Activated CD4-positive, alpha-beta T cell treated with anti-CD3 and anti-CD28 coated beads, Interleukin-2, amount 10 ng/mL, durations not matched to agents 24 days and 14 days (primary cell): Measurements from ENCODE around the gene NT5DC1. TPM values are rescaled to one million over a fixed set of nuclear protein-coding genes. Genes with fewer than 3 reads are reported as not detected.
A peak's percentile ranks its signal among the peaks of the same experiment; 100 is the strongest.

Experiments
- DNase-seq: peaks from one replicate; pipeline ENCODE4 v3.0.0; 2022
- H3K27ac Mint-ChIP-seq: one replicate; pipeline ENCODE4 v1.8.0; 2022; ENCODE audit warnings: mild to moderate bottlenecking, mixed read lengths
- H3K27me3 Mint-ChIP-seq: one replicate; pipeline ENCODE4 v1.8.0; 2022; ENCODE audit warnings: mixed read lengths
- H3K36me3 Mint-ChIP-seq: one replicate; pipeline ENCODE4 v1.8.0; 2022; ENCODE audit warnings: low read depth, mild to moderate bottlenecking, mixed read lengths
- H3K4me1 Mint-ChIP-seq: one replicate; pipeline ENCODE4 v1.8.0; 2021; ENCODE audit warnings: mixed read lengths
- H3K4me3 Mint-ChIP-seq: one replicate; pipeline ENCODE4 v1.8.0; 2022; ENCODE audit warnings: mild to moderate bottlenecking, moderate library complexity, mixed read lengths
- H3K9me3 Mint-ChIP-seq: one replicate; pipeline ENCODE4 v1.8.0; 2021; ENCODE audit warnings: mixed read lengths
- intact Hi-C: fragments of 100-400 bp; cut with micrococcal nuclease; formaldehyde crosslinking; loops from one replicate; pipeline ENCODE4 v1.15.1; 2023
- total RNA-seq: library from RNA; stranded (reverse); gene quantifications from 2 replicates; pipeline ENCODE4 v1.2.3, GENCODE V29; 2022

NT5DC1 gene
- total RNA-seq, 1 donor from 2014 or later, result 38.9 TPM

DNA sequence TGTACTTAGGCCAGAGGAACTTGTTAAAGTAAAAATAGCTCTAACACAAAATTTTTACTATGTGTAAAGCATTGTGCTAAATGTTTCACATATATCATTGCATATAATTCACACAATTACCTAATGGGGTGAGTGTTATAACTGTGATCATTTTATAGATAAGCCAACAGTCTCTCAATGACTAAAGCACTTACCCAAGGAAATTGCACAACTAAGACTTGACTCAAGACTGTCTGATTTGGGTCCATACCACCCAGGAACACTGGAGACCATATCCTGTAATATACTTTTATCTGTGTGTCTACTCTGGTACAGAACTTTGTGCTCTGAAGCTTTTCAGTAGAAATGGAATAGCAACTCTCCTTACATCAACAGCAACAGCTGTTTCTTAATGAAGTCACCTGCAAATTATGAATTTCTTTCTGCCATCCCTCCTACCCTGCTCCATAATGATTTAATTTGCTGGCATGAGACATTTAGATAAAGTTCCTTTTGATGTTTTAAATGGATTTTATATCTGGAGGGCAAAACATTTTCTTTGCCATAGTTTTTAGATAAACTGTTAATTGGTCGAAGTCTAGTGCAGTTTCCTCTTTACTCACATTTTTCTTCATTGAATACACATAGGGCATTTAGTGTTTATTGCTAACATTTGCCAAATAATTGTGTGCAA is 105.7 kb downstream of the NT5DC1 start:
- intact Hi-C loops, result no loop called here
- H3K36me3 Mint-ChIP-seq, result no peaks in the 10 kb centered on the region
- H3K4me3 Mint-ChIP-seq, result no peak overlapping the region
- no peak overlapping the region for H3K27ac Mint-ChIP-seq
- H3K4me1 Mint-ChIP-seq, result no peaks in the 10 kb centered on the region
- no peak for DNase-seq
- no peaks in the 10 kb centered on the region for H3K27me3 Mint-ChIP-seq
- H3K9me3 Mint-ChIP-seq, result no peaks in the 10 kb centered on the region

DNA sequence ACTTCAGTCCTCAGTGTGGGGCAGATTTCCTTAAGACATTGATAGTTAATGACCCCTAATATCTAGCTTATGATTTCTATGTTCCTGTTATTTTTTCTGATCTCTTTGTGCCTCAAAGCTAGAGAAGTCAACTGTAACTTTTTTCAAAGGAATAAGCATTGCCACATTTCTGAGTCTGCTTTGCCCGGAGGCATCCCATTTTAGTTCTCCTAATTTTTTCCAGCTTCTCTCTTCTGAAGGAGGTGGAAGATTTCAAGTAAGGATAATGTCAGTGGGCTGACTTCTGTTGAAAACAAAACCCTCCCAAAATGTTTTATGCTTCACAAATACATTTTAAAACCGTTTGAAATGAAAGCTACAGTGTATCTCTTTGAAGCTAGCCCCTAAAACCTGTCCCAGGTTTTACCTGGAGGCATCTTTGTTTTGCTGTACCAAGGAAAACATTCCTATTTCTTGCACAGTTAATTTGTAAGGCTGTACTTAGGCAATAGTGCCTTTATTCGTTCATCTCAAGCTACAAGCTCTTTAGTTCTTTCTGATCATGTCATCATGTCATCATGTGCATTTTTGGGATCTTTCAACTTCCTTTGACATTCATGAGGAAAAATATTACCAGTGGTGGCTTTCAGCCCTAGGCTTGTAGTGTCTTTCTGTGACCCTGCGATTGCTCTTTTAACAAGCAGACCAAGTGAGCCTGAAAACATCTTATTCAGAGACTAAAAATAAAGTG is 107.6 kb downstream of the NT5DC1 start:
- no peaks in the 10 kb centered on the region for H3K27me3 Mint-ChIP-seq
- H3K4me3 Mint-ChIP-seq, result no peak overlapping the region
- no peak for DNase-seq
- no peak overlapping the region for H3K27ac Mint-ChIP-seq
- no peaks in the 10 kb centered on the region for H3K9me3 Mint-ChIP-seq
- no peaks in the 10 kb centered on the region for H3K4me1 Mint-ChIP-seq
- intact Hi-C loops, result no loop called here
- no peaks in the 10 kb centered on the region for H3K36me3 Mint-ChIP-seq

DNA sequence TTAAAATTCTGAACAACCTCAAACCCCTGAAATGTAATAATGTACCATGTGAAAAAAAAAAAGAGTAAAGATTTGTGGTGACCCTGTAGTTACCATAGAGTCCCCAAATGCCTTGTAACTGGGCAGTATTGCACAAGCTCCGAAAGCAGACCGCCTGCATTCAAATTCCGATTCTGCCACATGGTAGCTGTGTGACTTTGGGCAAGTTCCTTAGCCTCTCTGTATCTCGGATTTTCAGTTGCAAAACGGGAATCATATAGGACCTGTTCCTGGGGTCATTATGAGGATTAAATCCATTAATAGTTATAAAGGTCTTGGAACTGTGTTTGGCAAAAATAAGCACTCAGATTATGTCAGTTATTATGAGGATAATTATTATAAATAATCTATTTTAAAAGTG is 109.7 kb downstream of the NT5DC1 start:
- Mint-ChIP-seq H3K4me1 (no peaks in the 10 kb centered on the region), H3K27me3 (no peaks in the 10 kb centered on the region), H3K9me3 (no peaks in the 10 kb centered on the region), H3K36me3 (no peaks in the 10 kb centered on the region), H3K4me3 (no peak overlapping the region), H3K27ac (no peak overlapping the region)
- no peak for DNase-seq
- intact Hi-C loops, result no loop called here

DNA sequence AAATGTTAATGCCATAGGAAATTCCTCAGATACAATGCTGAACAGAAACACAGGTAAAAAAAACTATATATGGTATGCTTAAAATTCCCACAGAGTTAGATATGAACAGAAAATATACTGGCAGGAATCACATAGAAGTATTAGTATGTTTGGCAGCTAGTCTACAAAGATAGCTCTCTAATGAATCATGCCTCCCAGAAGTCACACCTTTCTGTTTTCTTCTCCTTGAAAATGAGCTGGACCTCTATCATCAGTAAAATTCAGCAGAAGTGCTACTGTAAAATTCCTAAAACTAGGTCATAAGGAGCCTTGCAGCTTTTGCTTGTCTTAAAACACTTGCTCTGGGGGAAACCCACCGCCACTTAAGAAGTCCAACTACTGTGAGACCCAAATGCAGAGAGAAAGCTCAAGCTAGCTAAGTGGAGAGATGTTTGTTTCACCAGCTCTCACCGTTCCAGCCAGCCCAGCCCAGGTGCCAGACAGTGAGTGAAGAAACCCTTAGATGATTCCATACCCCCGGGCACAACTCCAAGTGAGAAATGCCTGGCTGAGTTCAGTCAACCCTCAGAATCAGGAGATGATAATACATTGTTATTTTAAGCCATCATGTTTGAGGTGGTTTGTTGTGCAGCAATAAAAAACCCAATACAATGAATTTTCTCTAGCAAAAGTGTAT is 110.2 kb downstream of the NT5DC1 start:
- H3K4me3 Mint-ChIP-seq, result no peak overlapping the region
- H3K27ac Mint-ChIP-seq, result no peak overlapping the region
- no peaks in the 10 kb centered on the region for H3K4me1 Mint-ChIP-seq
- no peaks in the 10 kb centered on the region for H3K36me3 Mint-ChIP-seq
- no peaks in the 10 kb centered on the region for H3K9me3 Mint-ChIP-seq
- H3K27me3 Mint-ChIP-seq, result no peaks in the 10 kb centered on the region
- intact Hi-C loops, result no loop called here
- DNase-seq, result no peak

DNA sequence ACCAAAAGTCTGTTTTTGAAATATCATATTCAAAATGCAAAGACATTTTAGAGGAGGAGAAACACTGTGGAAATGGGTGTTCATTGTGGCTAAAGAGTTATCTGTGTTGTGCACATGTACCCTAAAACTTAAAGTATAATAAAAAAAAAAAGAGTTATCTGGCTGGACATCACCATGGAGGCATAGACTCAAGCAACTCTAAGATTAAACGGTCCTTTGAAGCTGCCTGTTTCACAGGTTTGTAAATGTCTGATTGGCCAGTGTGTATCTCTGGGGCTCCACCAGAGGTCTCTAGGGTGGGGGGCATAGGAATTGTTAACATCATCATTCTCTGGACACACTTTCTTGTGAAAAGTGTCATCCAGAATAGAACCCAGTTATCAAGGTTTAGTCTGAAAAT is 114.0 kb downstream of the NT5DC1 start:
- Mint-ChIP-seq H3K4me1 (no peaks in the 10 kb centered on the region), H3K36me3 (no peaks in the 10 kb centered on the region), H3K4me3 (no peak overlapping the region), H3K27me3 (no peaks in the 10 kb centered on the region), H3K9me3 (no peaks in the 10 kb centered on the region), H3K27ac (no peak overlapping the region)
- intact Hi-C loops, result loop anchor here (5.0 kb wide), 2 partner anchors 63 to 318 kb away; partner anchors contain the start of gene TSPYL1
- no peak for DNase-seq

DNA sequence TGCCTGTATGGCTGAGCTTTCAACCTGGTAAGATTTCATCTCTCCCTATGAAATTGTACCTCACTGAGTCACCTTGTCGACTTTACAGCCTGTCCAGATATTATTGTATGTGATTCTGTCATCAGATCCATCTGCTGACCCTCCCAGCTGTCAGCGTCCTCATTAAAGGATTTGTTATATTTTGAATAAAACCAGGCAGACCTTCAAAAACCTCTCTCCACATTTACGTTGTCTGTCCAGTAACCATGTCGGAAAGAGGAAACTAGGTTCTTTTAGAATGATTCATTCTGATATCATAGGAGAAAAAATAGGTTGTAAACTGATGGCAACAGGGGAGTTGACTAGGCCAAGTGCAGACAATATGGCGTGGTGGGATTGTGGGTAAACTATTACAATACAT is 114.8 kb downstream of the NT5DC1 start:
- no peaks in the 10 kb centered on the region for H3K9me3 Mint-ChIP-seq
- H3K27me3 Mint-ChIP-seq, result no peaks in the 10 kb centered on the region
- no peak overlapping the region for H3K4me3 Mint-ChIP-seq
- DNase-seq, result no peak
- H3K36me3 Mint-ChIP-seq, result no peaks in the 10 kb centered on the region
- H3K4me1 Mint-ChIP-seq, result no peaks in the 10 kb centered on the region
- intact Hi-C loops, result loop anchor here (5.0 kb wide), 2 partner anchors 62 to 317 kb away; partner anchors contain the start of gene TSPYL1
- H3K27ac Mint-ChIP-seq, result no peak overlapping the region

DNA sequence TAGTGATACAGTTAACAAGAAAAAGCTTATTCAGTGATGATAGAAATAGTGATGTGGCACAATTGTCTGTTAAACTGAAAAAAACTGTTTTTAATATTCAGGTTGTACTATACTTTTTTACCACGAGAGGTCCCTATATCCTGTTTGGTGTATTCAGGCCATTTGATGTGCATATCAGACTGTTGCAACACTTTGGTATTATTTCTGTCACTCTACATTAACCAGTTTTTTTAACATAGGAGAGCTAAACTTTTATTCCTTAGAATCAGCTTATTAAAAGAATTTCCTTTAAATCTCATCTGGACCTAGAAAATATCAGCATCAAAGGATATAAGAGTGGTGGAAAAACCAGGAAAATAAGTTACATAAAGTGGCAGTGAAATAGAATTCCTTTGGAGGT is 116.4 kb downstream of the NT5DC1 start:
- no peak overlapping the region for H3K4me3 Mint-ChIP-seq
- intact Hi-C loops, result loop anchor here (5.0 kb wide), 2 partner anchors 60 to 315 kb away; partner anchors contain the start of gene TSPYL1
- no peak for DNase-seq
- H3K9me3 Mint-ChIP-seq, result no peaks in the 10 kb centered on the region
- H3K4me1 Mint-ChIP-seq, result no peaks in the 10 kb centered on the region
- H3K27ac Mint-ChIP-seq, result no peak overlapping the region
- no peaks in the 10 kb centered on the region for H3K27me3 Mint-ChIP-seq
- H3K36me3 Mint-ChIP-seq, result no peaks in the 10 kb centered on the region

DNA sequence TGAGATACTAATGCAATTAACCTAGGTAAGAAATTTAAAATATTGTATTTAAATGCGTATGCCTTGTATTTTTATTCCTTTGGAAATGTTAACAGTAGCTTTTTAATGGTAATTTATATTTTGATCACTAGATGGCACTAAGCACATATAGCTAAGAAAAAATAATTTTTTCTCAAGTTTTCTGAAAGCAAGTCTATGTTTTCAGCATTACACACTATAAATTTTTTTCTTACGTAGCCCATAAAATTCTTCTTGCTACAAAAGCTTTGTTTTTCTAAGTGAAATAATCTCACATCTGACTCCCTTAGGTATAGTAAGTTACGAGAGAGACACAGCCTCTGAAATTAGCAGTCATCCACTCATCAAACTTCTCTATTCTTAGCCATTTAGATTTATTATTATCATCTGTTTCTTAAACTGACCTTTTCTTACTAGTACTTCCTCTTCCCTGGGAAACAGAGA is 117.5 kb downstream of the NT5DC1 start:
- Mint-ChIP-seq H3K36me3 (no peaks in the 10 kb centered on the region), H3K27me3 (no peaks in the 10 kb centered on the region), H3K4me3 (no peak overlapping the region), H3K4me1 (no peaks in the 10 kb centered on the region), H3K27ac (no peak overlapping the region), H3K9me3 (no peaks in the 10 kb centered on the region)
- intact Hi-C loops, result loop anchor here (5.0 kb wide), 2 partner anchors 59 to 314 kb away; partner anchors contain the start of gene TSPYL1
- no peak for DNase-seq

DNA sequence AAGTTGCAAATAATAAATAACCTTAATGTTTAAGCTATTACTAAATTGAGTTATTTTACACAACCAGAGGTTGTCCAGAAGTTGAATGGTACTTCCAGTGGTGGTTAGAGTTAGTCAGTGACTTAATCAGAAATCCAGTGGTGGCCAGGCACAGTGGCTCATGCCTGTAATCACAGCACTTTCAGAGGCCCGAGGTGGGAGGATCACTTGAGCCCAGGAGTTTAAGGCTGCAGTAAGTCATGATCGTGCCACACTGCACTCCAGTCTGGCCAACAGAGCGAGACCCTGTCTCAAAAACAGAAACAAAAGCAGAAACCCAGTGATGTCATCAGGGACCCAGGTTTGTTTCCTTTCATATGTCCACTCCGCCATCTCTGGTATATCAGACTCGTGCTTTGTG is 118.2 kb downstream of the NT5DC1 start:
- Mint-ChIP-seq H3K4me3 (no peak overlapping the region), H3K36me3 (no peaks in the 10 kb centered on the region), H3K27ac (no peak overlapping the region), H3K9me3 (no peaks in the 10 kb centered on the region), H3K4me1 (no peaks in the 10 kb centered on the region), H3K27me3 (no peaks in the 10 kb centered on the region)
- intact Hi-C loops, result loop anchor here (5.0 kb wide), 2 partner anchors 58 to 313 kb away; partner anchors contain the start of gene TSPYL1
- DNase-seq, result no peak

DNA sequence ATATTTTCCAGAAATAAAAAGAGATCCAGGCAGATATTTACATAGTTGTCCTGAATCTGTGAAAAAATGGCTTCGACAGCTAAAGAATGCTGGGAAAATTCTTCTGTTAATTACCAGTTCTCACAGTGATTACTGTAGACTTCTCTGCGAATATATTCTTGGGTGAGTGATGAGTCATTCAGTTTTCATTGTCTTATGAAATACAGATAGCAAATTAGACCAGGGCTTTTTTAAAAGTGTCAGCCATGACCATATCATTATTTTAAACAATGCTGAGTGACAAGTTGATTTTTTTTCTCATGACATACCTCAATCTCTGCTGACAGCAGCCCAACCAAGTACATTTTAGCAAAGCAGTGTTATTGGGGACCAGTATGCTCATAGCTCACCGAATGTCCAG is 120.4 kb downstream of the NT5DC1 start:
- Mint-ChIP-seq H3K27ac (no peak overlapping the region), H3K4me3 (no peak overlapping the region), H3K27me3 (no peaks in the 10 kb centered on the region), H3K4me1 (no peaks in the 10 kb centered on the region), H3K36me3 (no peaks in the 10 kb centered on the region), H3K9me3 (no peaks in the 10 kb centered on the region)
- intact Hi-C loops, result no loop called here
- DNase-seq, result no peak

DNA sequence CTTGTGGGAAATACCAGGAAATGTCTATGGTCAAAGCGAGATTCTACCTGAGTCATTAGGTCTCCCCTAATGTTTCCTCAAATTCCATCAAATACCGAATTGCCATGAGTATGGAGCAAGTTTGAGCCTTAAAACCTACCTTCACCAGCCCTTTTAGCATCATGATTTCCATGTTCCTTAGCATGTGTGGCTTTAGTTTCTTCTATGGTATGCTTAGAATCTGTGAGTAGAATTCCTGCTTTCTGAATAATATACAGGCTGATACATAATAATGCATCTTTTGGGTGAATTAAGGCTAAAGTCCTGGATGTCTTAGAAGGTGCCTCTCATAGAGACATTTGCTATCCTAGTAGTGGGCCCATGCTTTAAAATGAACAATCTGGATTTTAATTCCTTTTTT is 121.3 kb downstream of the NT5DC1 start:
- no peak for DNase-seq
- Mint-ChIP-seq H3K27ac (no peak overlapping the region), H3K36me3 (no peaks in the 10 kb centered on the region), H3K9me3 (no peaks in the 10 kb centered on the region), H3K4me3 (no peak overlapping the region), H3K4me1 (no peaks in the 10 kb centered on the region), H3K27me3 (no peaks in the 10 kb centered on the region)
- intact Hi-C loops, result no loop called here

DNA sequence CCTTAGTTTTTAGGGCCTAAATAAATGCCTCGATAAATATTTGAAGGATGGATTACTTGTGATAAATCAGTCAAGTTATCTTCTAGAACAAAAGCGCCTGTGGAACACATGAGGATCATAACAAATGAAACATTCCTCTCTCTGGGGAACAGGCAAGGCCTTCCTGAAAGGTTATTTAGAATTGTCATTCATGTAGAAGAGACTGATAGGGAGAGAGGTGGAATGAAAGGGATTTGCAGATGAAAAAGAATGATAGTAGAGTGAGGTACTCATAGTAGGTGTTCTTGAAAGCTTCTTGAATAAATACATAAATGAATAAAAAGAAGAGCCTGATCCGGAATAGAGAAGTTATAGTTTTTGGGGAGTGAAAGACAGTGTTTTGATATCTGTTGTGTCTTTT is 122.7 kb downstream of the NT5DC1 start:
- Mint-ChIP-seq H3K9me3 (no peaks in the 10 kb centered on the region), H3K27ac (no peak overlapping the region), H3K36me3 (no peaks in the 10 kb centered on the region), H3K4me1 (no peaks in the 10 kb centered on the region), H3K4me3 (no peak overlapping the region), H3K27me3 (no peaks in the 10 kb centered on the region)
- intact Hi-C loops, result no loop called here
- no peak for DNase-seq

DNA sequence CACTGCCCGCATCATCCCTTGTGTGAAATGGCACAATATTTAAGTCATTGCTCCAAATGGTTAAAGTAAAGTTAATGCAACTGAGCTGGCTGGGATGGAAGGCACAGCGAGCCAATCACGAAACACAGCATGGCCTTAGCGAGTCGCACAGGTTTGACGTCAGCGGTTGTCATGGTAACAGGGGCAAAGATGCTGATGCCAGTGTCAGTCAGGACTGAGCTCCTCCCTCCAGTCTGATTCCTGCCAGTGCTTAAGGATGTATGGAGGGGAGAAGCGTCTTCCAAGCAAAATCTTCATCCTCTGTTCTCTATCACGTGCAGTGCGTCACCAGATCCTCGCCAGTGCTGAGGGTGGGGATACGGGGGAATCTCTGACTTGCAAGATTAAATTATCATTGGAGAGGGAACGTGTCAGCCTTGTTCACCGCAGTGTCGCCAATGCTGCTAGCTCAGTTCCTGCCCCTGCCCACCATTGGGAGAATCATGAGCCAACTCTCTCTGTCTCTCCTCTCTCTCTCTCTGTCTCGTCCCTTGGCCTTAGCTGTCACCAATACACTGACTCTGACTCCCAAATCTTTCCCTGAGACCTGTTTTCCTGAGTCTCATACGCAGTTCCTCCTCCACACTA is 128.7 kb downstream of the NT5DC1 start:
- Mint-ChIP-seq H3K4me3 (no peak overlapping the region), H3K4me1 (no peaks in the 10 kb centered on the region), H3K27me3 (no peaks in the 10 kb centered on the region), H3K36me3 (no peaks in the 10 kb centered on the region), H3K9me3 (no peaks in the 10 kb centered on the region), H3K27ac (no peak overlapping the region)
- intact Hi-C loops, result no loop called here
- DNase-seq, result peak; percentile 73

DNA sequence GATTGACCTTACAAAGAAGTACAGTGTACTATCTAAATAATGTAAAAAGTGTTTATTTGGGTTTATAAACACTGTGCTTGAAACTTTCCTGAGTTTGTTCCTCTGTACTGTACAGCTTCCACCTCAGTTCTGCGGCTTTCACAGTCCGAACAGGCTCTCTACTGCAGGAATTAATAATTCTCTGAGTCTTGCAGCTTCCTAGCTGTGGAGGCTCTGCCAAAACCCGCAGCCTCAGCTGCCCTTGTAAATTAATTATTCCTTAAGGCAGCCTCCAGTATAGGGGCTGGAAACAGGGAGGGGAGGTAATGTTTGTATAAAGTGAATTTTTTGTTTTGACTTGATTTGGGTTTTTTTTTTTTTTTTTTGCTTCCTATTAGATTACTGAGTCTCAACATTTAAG is 134.0 kb downstream of the NT5DC1 start:
- Mint-ChIP-seq H3K36me3 (peaks cover 1% of the 10 kb centered on the region), H3K4me1 (no peaks in the 10 kb centered on the region), H3K9me3 (no peaks in the 10 kb centered on the region), H3K27ac (no peak overlapping the region), H3K27me3 (no peaks in the 10 kb centered on the region), H3K4me3 (no peak overlapping the region)
- intact Hi-C loops, result no loop called here
- DNase-seq, result no peak
